Hepatocyte (in vitro differentiated cells): Measurements from ENCODE around the gene GBA3. TPM values are rescaled to one million over a fixed set of nuclear protein-coding genes. Genes with fewer than 3 reads are reported as not detected.

Experiments used
- DNase-seq: peaks from one replicate; pipeline ENCODE4 v3.0.0-alpha.2; 2016; ENCODE audit warnings: low spot score
- H2AFZ ChIP-seq: fragments of 200-600 bp; sonication (generic); 2 replicates; pipeline ENCODE4 v1.6.0; 2016; ENCODE audit warnings: antibody characterized with exemption, mild to moderate bottlenecking
- H3K27ac ChIP-seq: fragments of 200-600 bp; sonication (generic); 2 replicates; pipeline ENCODE4 v1.5.1; 2016; ENCODE audit warnings: mild to moderate bottlenecking
- H3K27me3 ChIP-seq: fragments of 200-600 bp; sonication (generic); 2 replicates; pipeline ENCODE4 v1.6.1; 2016
- H3K36me3 ChIP-seq: fragments of 200-600 bp; sonication (generic); replicated peaks from 2 replicates; pipeline ENCODE4 v1.5.1; 2016; ENCODE audit warnings: low read depth; ENCODE audit not compliant: insufficient read depth
- H3K4me1 ChIP-seq: fragments of 200-600 bp; sonication (generic); 2 replicates; pipeline ENCODE4 v1.5.1; 2016; ENCODE audit warnings: mild to moderate bottlenecking, moderate library complexity; ENCODE audit not compliant: insufficient read depth
- H3K4me2 ChIP-seq: fragments of 200-600 bp; sonication (generic); 2 replicates; pipeline ENCODE4 v1.6.0; 2016
- H3K4me3 ChIP-seq: fragments of 200-600 bp; sonication (generic); 2 replicates; pipeline ENCODE4 v1.5.1; 2016; ENCODE audit warnings: mild to moderate bottlenecking
- H3K79me2 ChIP-seq: fragments of 200-600 bp; sonication (generic); 2 replicates; pipeline ENCODE4 v1.6.0; 2017; ENCODE audit warnings: mild to moderate bottlenecking
- H3K9me2 ChIP-seq: fragments of 200-600 bp; sonication (generic); replicated peaks from 2 replicates; pipeline ENCODE4 v1.6.0; 2017; ENCODE audit warnings: mild to moderate bottlenecking; ENCODE audit not compliant: insufficient read depth
- H3K9me3 ChIP-seq: fragments of 200-600 bp; sonication (generic); 2 replicates; pipeline ENCODE4 v1.5.1; 2016; ENCODE audit warnings: low read depth, mild to moderate bottlenecking
- H4K20me1 ChIP-seq: fragments of 200-600 bp; sonication (generic); 2 replicates; pipeline ENCODE4 v1.6.0; 2016; ENCODE audit warnings: mild to moderate bottlenecking; ENCODE audit not compliant: insufficient read depth, poor library complexity, severe bottlenecking
- CTCF ChIP-seq: fragments of 200-600 bp; sonication (generic); IDR thresholded peaks from 2 replicates; pipeline ENCODE4 v1.5.1; 2016; ENCODE audit warnings: antibody characterized with exemption, mild to moderate bottlenecking; ENCODE audit not compliant: poor library complexity
- EZH2 ChIP-seq: fragments of 200-600 bp; sonication (generic); IDR thresholded peaks from 2 replicates; pipeline ENCODE4 v1.6.1; 2016; ENCODE audit warnings: antibody characterized with exemption, mild to moderate bottlenecking, borderline replicate concordance
- EZH2phosphoT487 ChIP-seq: fragments of 200-600 bp; sonication (generic); IDR thresholded peaks from one replicate; pipeline ENCODE4 v1.6.1; 2018; ENCODE audit warnings: antibody characterized with exemption, mild to moderate bottlenecking, low read depth, moderate library complexity; ENCODE audit not compliant: unreplicated experiment, severe bottlenecking
- WGBS: methylation state at CpG from one replicate; pipeline ENCODE4 v1.1.6; 2016; ENCODE audit warnings: low lambda C conversion rate; ENCODE audit errors: missing lambda C conversion rate; 5-methylcytosine and 5-hydroxymethylcytosine counted together
- polyA plus RNA-seq: library from polyadenylated mRNA; unstranded; fragments of >200 nt; fragmentation: Nextera tagmentation; extraction: Ambion mirVana; gene quantifications from 2 replicates; pipeline ENCODE4 v1.2.1, GENCODE V29; 2016
- total RNA-seq: library from RNA; depleted of rRNA; stranded (reverse); fragments of >200 nt; gene quantifications from 2 replicates; pipeline ENCODE4 v1.2.3, GENCODE V29; 2014

The GBA3 gene
- total and polyA plus RNA-seq, 2 experiments from 2014 or later = 14.3 to 34.2 TPM

GRCh38 chr4:22695917-22696316 is 3.2 kb downstream of the GBA3 start:
- H3K79me2 ChIP-seq = no peaks in the 10 kb centered on the region
- H3K9me2 ChIP-seq = no peaks in the 10 kb centered on the region
- no peaks in the 10 kb centered on the region for H3K27me3 ChIP-seq
- H3K4me2 ChIP-seq = peak overlapping the region; percentile 62
- H3K9me3 ChIP-seq = no peaks in the 10 kb centered on the region
- WGBS = 33% methylated on average over 3 of the region's 3 CpGs
- H3K36me3 ChIP-seq = no peaks in the 10 kb centered on the region
- no peaks in the 10 kb centered on the region for H4K20me1 ChIP-seq
- H3K27ac ChIP-seq = peak overlapping the region; percentile 62
- H3K4me1 ChIP-seq = no peaks in the 10 kb centered on the region
- H3K4me3 ChIP-seq = no peak overlapping the region
- TF ChIP-seq CTCF (no peak), EZH2 (no peak), EZH2phosphoT487 (no peak)
- no peak for DNase-seq
- peak overlapping the region; percentile 13 for H2AFZ ChIP-seq

GRCh38 chr4:22703912-22704311 is 11.2 kb downstream of the GBA3 start:
- Histone ChIP-seq H3K4me2 (no peak overlapping the region), H3K27me3 (no peaks in the 10 kb centered on the region), H3K79me2 (no peaks in the 10 kb centered on the region), H3K4me3 (no peak overlapping the region), H3K9me3 (no peaks in the 10 kb centered on the region), H3K27ac (no peak overlapping the region), H3K9me2 (no peaks in the 10 kb centered on the region), H4K20me1 (no peaks in the 10 kb centered on the region), H3K4me1 (no peaks in the 10 kb centered on the region), H3K36me3 (no peaks in the 10 kb centered on the region), H2AFZ (no peak overlapping the region)
- TF ChIP-seq EZH2 (no peak), EZH2phosphoT487 (no peak), CTCF (no peak)
- 82% methylated on average over 6 of the region's 6 CpGs for WGBS
- DNase-seq = no peak

GRCh38 chr4:22707390-22707789 is 14.7 kb downstream of the GBA3 start:
- DNase-seq = no peak
- 88% methylated on average over 1 of the region's 1 CpG for whole genome bisulfite sequencing
- no peaks in the 10 kb centered on the region for H4K20me1 ChIP-seq
- no peak overlapping the region for H2AFZ ChIP-seq
- no peak overlapping the region for H3K27ac ChIP-seq
- H3K79me2 ChIP-seq = no peaks in the 10 kb centered on the region
- H3K4me3 ChIP-seq = no peak overlapping the region
- H3K9me2 ChIP-seq = no peaks in the 10 kb centered on the region
- H3K9me3 ChIP-seq = no peaks in the 10 kb centered on the region
- no peak overlapping the region for H3K4me2 ChIP-seq
- H3K36me3 ChIP-seq = no peaks in the 10 kb centered on the region
- TF ChIP-seq CTCF (no peak), EZH2 (no peak), EZH2phosphoT487 (no peak)
- H3K27me3 ChIP-seq = no peaks in the 10 kb centered on the region
- H3K4me1 ChIP-seq = no peaks in the 10 kb centered on the region

- Histone ChIP-seq H3K36me3 (no peaks in the 10 kb centered on the region), H3K4me2 (no peak overlapping the region), H3K4me1 (no peaks in the 10 kb centered on the region), H3K27ac (no peak overlapping the region), H4K20me1 (no peaks in the 10 kb centered on the region), H3K79me2 (no peaks in the 10 kb centered on the region), H3K9me3 (no peaks in the 10 kb centered on the region), H2AFZ (no peak overlapping the region), H3K9me2 (no peaks in the 10 kb centered on the region), H3K27me3 (no peaks in the 10 kb centered on the region), H3K4me3 (no peak overlapping the region)
- WGBS = 91% methylated on average over 3 of the region's 3 CpGs
- no peak for DNase-seq
- TF ChIP-seq EZH2 = no peak
- no peak for TF ChIP-seq EZH2phosphoT487
- TF ChIP-seq CTCF = no peak
Measured at GRCh38 chr4:22708961-22709360, 16.2 kb downstream of the GBA3 start.
